Regular cardiac myocyte (primary cell): ENCODE results near the gene CHMP4A. TPM values are rescaled to one million over a fixed set of nuclear protein-coding genes. Genes with fewer than 3 reads are reported as not detected.

Experiments
- total RNA-seq: library from RNA; depleted of rRNA; stranded (reverse); fragments of >200 nt; gene quantifications from 2 replicates; pipeline ENCODE4 v1.2.3, GENCODE V29; 2014

The CHMP4A gene, protein sequence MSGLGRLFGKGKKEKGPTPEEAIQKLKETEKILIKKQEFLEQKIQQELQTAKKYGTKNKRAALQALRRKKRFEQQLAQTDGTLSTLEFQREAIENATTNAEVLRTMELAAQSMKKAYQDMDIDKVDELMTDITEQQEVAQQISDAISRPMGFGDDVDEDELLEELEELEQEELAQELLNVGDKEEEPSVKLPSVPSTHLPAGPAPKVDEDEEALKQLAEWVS
- 23.4 and 25.1 TPM in 2 replicates for total RNA-seq

DNA sequence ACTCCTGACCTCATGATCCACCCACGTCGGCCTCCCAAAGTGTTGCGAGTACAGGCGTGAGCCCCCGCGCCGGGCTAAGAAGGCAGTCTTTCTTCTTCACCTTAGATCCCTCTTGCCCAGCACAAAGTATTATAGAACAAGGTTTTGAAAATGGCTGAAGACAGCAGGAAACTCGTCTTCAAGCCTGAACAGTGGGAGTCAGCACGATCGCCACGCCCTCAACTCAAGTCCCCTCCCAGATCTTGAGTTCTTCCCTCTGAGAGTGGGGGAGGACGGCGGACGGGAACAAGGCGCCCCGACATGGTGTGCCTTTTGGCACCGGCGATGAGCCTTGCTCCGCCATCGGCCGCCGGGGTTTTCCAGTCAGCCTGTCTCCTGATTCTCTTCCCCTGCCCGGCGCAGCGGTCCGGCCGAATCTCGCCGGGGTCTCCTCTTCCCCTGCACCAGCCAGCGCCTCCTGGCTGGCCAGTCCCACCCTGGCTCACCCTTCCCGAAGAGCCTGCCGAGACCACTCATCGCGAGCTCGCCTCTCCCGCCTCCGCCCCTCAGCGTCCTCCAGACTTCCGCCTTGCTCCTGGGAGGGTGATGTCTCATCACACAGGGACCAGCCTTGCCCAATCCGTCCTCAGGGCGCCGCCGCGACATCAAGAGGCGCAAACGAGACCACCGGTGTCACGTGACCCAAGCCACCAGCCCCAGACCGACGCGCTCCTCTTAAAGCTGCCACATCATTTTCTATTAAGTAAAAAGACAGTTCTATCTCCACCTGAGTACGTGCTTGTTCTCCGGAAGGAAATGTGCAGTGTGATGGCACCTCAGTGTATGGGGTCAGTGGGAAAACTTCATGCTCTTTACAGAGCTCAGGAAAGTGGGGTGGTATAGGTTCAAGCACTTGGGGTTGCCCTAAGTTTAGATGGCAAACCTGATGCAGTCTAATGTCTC is at the start of gene CHMP4A:
CHMP4A (minus strand) TSS at position 565 of the 942 bp plus-strand sequence; CDS start at position 516, 49 bp downstream.

DNA sequence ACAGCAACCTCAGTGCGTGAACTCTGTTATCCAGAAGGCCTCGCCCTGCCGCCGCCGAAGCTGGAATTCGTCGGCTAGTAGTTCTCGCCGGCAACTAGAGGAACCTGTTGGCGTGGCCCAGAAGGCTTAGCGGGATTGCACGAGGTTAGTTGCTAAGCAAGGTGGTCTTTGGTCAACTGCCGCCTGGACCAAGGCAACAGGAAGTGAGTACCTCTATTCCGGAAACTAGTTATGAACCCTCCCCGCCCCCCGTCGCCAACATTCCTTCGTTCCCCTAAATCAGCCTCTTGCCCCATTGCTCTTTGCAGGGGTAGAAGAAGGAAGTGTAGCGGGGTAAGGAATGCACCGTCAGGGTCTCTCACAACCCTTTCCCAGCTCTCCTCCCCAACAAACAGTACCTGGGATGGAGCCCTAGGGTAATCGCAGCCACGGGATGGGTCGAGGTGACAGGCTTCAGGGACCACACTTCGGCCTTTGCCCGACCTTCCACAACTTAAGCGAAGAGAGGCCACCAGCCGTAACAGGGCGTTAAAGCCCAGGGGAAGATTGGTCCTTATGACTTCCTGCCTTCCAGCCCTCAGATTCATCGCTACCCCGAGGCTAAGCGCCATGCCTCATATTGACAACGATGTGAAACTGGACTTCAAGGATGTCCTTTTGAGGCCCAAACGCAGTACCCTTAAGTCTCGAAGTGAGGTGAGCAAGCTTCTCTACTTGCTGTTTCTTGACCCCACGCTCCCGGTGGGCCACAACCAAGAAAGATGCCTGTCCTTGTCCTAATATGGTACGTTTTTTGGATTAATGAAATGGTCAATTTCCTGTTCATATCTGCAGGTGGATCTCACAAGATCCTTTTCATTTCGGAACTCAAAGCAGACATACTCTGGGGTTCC is 19.6 kb upstream of the CHMP4A start, which contains the start of gene GMPR2:
GMPR2 (plus strand) TSS at position 285 of the 893 bp plus-strand sequence; CDS start at position 610, 325 bp downstream.

DNA sequence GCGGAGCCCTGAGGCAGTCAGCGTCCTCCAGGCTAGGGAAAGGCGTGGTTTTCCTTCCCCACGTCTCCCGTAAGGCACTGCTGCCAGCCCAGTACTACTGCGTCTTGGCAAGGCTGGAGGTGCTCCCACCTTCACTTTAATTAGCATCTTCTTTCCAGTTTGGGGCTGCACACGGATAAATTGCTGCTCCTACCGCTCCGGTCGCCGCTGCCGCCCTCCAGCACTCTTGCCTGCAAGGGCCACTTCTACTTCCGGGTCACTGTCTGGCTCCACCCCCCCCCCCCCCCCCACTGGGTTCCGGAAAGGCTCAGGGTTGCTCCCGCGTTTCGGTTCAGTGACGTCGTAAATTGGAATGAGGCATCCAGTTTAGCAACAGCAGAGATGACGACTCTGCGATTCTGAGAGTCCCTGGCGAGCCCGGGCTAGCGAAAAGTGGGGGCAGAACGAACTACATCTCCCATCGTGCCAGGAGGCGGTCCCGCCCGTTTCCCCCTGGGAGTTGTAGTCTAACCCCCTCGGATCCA is 18.9 kb upstream of the CHMP4A start, which contains the start of gene NEDD8:
NEDD8 (minus strand) TSS at position 247 of the 524 bp plus-strand sequence; CDS start at position 147, 100 bp downstream.

DNA sequence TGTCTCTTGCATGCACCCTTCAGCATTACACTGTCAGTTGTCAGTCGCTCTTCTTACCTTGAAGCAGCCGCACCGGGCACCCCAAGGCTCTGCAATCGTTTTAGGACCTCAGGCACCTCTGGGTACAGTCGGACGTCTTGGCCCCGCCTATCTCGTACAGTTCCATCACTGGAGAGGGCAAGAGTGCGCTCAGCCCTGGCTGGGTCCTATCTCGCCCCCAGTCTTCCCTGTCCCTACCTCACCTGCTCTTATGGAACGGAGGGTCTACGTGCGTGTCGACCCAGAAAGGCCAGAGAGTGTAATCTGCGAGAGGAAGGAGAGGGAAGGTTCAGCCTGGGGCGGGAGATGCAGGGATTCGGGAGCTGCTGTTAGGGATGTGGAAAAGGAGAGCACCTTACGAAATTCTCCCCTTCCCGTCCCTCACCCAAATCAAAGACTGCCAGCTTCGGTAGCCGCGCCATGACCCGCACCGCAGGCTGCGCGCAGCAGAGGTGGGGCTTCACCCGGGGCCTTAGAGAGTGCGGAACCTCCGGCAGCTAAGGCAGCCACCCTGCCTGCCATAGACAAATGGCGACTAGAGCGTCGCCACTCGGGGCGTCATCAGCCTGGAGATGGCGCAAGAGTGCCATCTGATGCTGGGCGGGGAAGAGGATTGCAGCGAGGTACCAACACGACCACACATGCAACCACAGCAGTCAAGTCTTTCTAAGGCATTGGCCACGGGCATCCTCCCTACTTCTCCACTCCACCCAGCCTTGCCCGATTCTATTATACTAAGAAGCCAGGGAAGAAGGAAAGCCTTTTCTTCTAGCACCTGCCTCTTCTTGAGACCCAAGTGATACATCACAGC is 2.4 kb upstream of the CHMP4A start, which contains the start of gene MDP1:
MDP1 (minus strand) TSS at position 572 of the 850 bp plus-strand sequence; CDS start at position 461, 111 bp downstream.

DNA sequence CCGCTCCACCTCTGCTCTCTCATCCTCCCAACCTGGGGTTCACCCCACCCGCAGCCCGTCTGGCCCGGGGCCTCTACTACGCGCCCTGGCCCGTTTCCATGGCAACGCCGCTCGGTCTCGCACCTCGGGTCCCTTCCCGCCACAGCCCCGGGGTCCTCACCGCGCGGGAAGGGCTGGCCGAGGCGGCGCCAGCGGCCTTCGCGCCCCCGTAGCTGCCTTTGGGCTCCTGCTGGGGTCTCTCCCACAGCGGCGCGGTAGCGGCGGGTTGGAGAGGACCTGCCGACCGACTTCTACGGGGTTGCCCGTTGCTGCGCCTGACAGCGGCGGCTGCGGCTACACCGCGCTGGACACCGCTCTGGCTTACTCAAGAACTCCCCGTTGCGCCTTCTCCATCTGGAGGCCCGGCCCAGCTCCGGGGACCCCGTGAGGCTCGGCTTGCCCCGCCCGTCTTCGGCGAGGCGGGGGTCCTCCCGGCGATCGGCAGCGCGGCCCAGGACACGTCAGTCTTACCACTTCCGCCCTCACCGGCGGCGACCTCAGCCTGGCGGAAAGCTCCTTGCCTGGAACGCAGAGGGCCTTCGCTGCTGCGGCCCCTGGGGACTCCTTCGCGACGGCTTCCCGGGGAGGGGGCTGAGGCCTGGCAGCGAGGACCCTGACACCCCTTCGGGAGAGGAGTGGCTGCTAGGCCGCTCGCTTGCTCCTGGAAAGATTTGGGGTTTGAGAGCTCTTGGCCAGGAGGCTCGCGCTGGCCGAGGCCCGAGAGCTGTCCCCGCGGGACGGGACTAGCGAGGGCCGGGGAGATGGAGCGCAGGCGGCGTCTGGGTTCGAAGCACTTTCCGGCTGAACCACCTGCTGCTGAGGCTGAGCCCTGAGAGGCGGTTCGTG is 17.9 kb downstream of the CHMP4A start, which contains the start of gene TM9SF1:
TM9SF1 (minus strand) TSS at position 256 of the 885 bp plus-strand sequence. CDS start 422 bp downstream, outside the sequence.

DNA sequence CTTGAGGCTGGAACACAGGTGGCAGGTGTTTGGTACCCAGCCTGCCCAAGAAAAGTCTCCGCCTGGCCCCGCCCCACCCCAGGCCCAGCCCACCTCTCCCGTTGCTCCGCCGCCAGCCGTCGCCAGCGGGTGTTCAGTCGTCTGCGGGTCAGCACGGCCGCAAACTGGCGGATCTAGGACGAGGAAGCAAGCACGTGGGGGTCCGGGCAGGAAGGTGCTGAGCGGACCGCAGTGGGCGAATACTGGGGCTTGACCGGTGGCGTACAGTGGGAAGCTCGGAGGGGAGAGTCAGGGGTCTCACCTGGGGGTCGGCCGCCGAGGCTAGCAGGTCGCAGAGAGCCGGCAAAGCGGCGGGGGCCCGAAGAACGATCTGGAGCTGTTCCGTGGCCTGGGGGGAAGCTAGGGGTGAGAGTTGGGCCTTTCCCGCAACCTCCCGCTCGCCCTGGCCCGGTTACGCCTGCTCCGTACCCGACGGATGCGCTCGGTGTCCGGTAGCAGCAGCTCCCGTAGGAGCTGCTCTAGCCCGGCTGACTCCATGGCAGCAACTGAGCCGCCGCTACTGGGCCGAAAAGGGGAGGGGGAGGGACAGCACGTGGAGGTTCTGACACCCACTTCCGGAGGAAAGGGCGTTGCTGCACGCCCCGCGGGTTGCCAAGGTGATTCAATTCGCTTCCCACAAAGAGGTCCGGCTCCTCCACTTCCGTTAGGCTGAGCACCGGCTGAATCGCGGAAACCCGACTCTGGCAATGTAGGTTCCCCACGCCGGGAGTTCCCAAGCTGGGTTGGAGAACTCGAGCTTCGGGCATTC is 24.8 kb downstream of the CHMP4A start, which contains the start of gene IPO4:
IPO4 (minus strand) TSS at position 566 of the 808 bp plus-strand sequence; CDS start at position 537, 29 bp downstream.

DNA sequence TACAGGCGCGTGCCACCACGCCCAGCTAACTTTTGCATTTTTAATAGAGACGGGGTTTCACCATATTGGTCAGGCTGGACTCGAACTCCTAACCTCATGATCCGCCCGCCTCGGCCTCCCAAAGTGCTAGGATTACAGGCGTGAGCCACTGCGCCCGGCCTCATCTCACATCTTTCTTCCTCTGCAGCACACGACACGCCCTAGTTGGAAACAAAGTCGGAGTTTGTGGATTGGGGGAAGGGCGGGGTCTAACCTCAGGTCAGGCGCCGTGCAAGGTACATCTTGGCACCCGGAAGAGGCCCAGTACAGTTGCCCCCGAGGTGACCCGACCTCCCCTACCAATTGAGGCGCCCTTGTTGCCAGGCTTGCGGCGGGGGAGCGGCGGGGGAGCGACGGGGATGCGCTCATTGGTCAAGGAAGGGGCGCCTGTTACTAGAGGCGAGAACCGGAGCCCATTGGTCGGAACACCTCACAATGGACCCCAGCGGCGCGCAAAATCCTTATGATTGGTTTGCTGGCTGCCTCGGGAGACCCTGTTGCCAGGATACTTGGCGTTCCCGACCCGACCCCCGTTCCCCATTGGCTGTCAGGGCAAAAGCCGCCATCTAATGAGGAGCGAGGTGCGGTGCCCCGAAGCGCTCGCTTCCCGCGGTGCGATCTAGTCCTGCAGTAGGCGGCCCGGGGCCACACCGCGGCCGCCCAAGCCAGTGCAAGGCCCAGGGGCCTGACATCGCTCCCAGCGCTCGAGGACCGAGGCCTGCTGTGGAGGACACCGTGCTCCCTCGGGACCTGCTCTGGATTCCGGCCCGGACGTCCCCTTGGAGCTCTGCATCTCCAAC is 41.6 kb downstream of the CHMP4A start, which contains the start of gene REC8:
REC8 (plus strand) TSS at position 659 of the 839 bp plus-strand sequence. CDS start 473 bp downstream, outside the sequence.

DNA sequence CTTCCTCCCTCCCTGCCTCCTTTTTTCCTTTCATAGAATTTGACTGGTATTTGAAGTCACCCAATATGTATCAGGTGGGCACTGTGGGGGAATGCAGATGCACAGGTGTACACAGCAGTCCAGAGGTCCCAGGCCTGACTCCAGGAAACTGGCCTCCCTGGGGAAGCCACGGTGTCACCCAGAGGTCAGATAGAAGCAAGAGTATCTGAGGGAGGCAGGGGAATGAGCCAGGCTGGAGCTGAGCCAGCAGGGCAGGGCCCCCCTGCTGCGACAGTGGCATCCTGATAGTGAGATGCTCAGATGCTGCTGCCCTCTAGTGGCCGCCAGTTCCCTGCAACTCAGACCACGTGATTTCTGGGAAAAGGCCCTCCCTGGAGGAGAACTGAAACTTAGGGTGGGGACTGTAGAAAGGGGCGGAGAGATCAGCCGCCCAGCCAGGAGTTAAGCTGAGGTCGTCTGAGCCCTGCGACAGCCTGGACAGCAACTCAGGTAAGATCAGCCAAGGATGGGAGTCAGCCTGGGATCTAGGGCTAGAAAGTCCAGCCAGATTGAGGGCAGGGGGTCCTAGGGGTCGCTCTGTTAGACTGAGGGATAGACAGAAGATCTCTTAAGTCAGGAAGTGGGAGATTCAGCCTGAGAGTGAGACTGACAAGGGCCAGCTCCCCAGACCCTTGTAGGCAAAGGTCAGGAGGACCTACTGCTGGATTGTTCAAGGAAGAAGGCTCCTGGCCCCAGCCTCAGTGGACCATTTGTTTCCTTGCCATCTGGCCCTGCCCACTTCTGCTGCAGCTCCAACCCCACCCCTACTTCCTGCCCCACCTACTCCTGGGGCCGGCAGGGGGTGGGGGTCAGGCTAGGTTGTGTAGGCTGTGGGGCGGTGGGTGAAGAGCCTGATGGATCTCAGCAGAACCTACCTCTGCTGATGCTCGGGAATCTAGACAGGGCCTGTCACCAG is 52.2 kb downstream of the CHMP4A start, which contains the start of gene IRF9:
IRF9 (plus strand) TSS at position 416 of the 955 bp plus-strand sequence. CDS start 880 bp downstream, outside the sequence.

Other genes with a start within 250 kb of the CHMP4A start
- gene DHRS4L2, start 224.6 kb downstream of the CHMP4A start, total RNA-seq = 16.3 and 16.9 TPM in 2 replicates
- gene CARMIL3, start 161.5 kb downstream of the CHMP4A start, total RNA-seq = not detected in 2 replicates
- not detected in 2 replicates for gene CPNE6, start 141.9 kb downstream of the CHMP4A start, total RNA-seq
- 13.4 and 17.2 TPM in 2 replicates for gene PCK2, start 119.2 kb downstream of the CHMP4A start, total RNA-seq
- 50.6 and 56.1 TPM in 2 replicates for gene DCAF11, start 98.7 kb downstream of the CHMP4A start, total RNA-seq
- gene NRL, start 98.5 kb downstream of the CHMP4A start, total RNA-seq = 0.56 and 0.77 TPM in 2 replicates
- not detected in 2 replicates for gene FITM1, start 82.8 kb downstream of the CHMP4A start, total RNA-seq
- 69.4 and 88.5 TPM in 2 replicates for gene PSME1, start 77.3 kb downstream of the CHMP4A start, total RNA-seq
- 20.6 and 31.1 TPM in 2 replicates for gene EMC9, start 71.9 kb downstream of the CHMP4A start, total RNA-seq
- gene PSME2, start 66.9 kb downstream of the CHMP4A start, total RNA-seq = 81.5 and 136 TPM in 2 replicates
- 22.6 and 28.8 TPM in 2 replicates for gene RNF31, start 66.0 kb downstream of the CHMP4A start, total RNA-seq
- 55.5 and 58.9 TPM in 2 replicates for gene IRF9, start 52.2 kb downstream of the CHMP4A start, total RNA-seq
- 0.56 and 0.77 TPM in 2 replicates for gene REC8, start 41.4 kb downstream of the CHMP4A start, total RNA-seq
- 26.5 and 79.8 TPM in 2 replicates for gene IPO4, start 24.7 kb downstream of the CHMP4A start, total RNA-seq
- gene TM9SF1, start 18.0 kb downstream of the CHMP4A start, total RNA-seq = 78.4 and 80.1 TPM in 2 replicates
- gene TSSK4, start 7.8 kb downstream of the CHMP4A start, total RNA-seq = under 0.01 TPM in 1 of 2 replicates, not detected in the other
- gene MDP1, start 2.6 kb upstream of the CHMP4A start, total RNA-seq = 15.9 and 18.0 TPM in 2 replicates
- 142 and 224 TPM in 2 replicates for gene NEDD8, start 18.9 kb upstream of the CHMP4A start, total RNA-seq
- gene GMPR2, start 19.4 kb upstream of the CHMP4A start, total RNA-seq = 63.6 and 103 TPM in 2 replicates
- 48.3 and 58.3 TPM in 2 replicates for gene TINF2, start 29.1 kb upstream of the CHMP4A start, total RNA-seq
- gene TGM1, start 49.7 kb upstream of the CHMP4A start, total RNA-seq = 0.19 and 0.85 TPM in 2 replicates
- gene RABGGTA, start 58.1 kb upstream of the CHMP4A start, total RNA-seq = 24.0 and 28.0 TPM in 2 replicates
- gene DHRS1, start 86.3 kb upstream of the CHMP4A start, total RNA-seq = 9.0 and 9.9 TPM in 2 replicates
- 19.7 and 34.7 TPM in 2 replicates for gene NOP9, start 86.4 kb upstream of the CHMP4A start, total RNA-seq
- gene CIDEB, start 94.5 kb upstream of the CHMP4A start, total RNA-seq = 1.5 and 1.7 TPM in 2 replicates
- gene LTB4R2, start 96.7 kb upstream of the CHMP4A start, total RNA-seq = 1.3 and 3.1 TPM in 2 replicates
- 1.5 and 1.7 TPM in 2 replicates for gene LTB4R, start 98.0 kb upstream of the CHMP4A start, total RNA-seq
- 5.6 and 15.5 TPM in 2 replicates for gene ADCY4, start 121.6 kb upstream of the CHMP4A start, total RNA-seq
- gene RIPK3, start 126.5 kb upstream of the CHMP4A start, total RNA-seq = 0.19 and 0.56 TPM in 2 replicates
- 30.3 and 71.0 TPM in 2 replicates for gene NFATC4, start 154.7 kb upstream of the CHMP4A start, total RNA-seq
- gene NYNRIN, start 185.5 kb upstream of the CHMP4A start, total RNA-seq = 3.5 and 6.8 TPM in 2 replicates
- gene CBLN3, start 216.2 kb upstream of the CHMP4A start, total RNA-seq = 1.5 and 5.9 TPM in 2 replicates
- 45.6 and 53.8 TPM in 2 replicates for gene KHNYN, start 216.5 kb upstream of the CHMP4A start, total RNA-seq
- gene SDR39U1, start 229.3 kb upstream of the CHMP4A start, total RNA-seq = 8.2 and 10.4 TPM in 2 replicates